GF-D8 (cell line): Measurements from ENCODE around the gene TTC13.
"Not testable (repeated sequence)": the region's sequence is repeated elsewhere in the genome, so short reads cannot be mapped to it uniquely, and the experiment has no call there.

Experiments used
- DNase-seq: peaks from one replicate; lab custom pipeline; 2025; lab: John Stamatoyannopoulos, UW

TTC13 gene

DNA sequence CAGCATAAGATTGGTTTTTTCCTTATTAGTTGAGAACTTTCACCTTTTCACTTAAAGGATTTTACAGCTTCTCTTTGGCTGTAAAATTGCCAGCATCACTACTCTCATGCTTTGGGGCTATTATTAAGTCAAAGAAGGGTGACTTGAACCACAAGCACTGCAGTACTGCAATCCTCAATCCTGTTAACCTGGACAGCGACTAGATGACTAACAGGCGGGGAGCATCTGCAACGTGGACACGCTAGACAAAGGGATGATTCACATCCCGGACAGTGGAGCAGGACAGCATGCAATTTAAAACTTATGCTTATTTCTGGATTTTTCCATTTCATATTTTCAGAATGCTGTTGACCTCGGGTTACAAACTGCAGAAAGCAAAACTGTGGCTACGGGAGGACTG lies 8.3 kb upstream of the TTC13 start:
- DNase-seq = no peak

DNA sequence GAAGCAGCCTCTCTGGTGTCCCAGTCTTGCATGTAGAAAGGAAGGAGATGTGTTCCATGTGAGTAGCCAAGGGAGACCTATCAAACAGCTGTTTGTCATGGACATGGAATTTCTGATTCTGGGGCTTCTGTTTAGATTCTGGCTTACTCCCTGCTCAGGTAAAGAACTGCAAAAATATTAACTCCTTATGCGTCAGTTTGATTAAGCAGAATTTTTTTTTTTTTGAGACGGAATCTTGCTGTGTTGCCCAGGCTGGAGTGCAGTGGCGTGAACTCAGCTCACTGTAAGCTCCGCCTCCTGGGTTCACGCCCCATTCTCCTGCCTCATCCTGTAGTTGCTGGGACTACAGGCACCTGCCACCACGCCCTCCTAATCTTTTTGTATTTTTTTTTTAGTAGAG lies 7.0 kb upstream of the TTC13 start:
- no peak for DNase-seq

DNA sequence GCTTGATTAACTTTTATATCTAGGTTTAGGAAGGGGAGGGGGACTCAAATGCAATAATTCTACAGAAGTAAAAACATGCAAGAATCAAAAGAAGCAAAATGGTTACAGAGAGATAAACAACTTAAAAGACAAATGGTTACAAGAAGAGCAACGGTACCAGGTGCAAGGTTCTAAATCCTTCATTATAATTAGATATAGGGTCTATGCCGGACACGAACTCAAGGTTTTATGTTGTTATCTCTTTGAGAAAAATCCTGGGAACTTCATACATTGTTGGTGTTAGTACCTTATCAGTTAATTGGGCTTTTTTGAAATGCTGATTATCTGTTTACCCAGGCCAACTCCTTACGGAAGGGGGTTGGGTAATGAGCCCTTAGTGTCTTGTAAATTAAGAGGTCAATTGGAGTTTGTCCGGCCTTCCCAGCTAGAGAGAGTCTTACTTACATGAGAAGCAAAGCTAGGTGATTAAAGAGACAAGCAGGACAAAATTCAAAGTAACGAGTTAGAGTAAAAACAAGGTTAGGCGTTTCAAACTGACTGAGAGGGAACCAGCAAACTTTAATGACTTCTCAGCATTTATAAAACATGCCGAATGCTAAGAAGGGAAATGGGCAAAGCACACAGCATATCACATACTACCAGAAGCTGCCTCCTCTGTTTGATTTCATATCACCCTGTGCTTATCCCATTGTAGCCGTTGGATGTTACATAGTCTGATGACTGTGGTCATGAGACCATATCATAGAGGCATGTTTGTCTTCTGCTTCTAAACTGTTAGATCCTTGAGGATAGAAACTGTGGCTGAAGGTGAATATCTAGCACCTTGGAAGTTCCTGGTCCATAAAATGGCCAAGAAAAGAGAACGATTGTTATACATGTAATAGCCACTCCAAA lies 6.2 kb upstream of the TTC13 start:
- DNase-seq = not testable (repeated sequence)

DNA sequence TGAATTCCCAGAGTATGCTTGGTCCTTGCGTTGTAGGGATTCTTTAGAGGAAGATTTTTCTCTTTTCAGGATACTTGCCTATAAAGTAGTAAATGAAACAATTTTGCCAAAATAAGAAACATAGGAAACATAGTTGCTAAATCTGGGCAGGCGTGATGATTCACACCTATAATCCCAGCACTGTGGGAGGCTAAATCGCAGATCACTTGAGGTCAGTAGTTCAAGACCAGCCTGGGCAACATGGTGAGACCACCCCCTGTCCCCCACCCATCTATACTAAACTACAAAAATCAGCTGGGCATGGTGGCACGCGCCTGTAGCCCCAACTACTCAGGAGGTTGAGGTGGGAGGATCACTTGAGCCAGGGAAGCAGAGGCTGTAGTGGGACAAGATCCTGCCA lies 5.2 kb upstream of the TTC13 start:
- no peak for DNase-seq

DNA sequence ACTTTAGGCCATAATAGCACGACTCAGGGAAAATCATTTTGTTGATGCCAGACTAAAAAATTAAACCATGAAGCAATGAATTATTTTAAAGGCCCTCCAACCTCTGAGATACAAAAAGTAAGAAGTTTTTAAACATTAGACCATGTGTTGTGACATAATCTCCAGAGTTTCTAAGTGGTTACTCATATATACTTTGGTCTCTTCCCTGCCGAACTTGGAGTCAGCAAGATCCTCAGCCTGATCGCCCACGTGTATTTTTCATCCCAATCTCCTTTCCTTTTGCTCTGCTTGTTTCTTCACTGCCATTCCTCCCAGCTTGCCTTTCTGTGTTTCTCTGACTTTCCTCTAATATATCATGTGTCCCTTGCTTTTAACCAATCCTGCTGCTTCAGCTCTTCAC lies 4.0 kb upstream of the TTC13 start:
- DNase-seq = no peak

DNA sequence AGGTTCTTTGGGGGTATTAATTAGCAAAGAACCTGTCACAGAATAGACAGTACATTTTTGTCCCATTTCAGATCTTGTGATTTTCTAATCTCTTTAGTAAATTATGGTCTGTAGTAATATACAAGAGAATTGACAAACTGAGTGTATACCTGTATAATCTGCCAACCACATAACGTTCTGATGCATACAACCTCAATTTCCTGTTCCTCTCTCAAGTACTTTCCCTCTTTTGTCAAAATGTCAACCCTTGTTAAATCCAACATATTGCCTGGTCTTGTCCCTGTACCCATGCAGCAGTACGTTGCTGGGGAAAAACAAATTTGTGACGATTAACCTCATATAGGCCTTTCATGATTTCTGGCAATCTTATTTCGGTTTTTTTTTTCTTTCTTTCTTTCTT lies 1.3 kb upstream of the TTC13 start:
- no peak for DNase-seq

DNA sequence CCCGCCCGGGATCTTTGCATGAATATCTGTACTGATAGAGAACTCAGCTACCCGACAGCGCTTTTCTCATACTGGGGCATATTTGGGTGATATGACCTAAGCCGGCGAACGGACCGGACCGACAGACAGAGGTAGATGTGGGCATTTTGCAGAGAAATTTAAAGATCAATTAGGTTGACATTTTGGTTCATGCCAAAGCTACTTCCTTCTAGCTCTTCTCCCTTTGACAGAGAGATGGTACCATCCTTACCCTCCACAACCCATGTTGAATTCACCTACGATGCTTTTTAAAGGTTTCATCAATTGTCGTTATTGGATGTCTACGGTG lies 692 bp upstream of the TTC13 start:
- no peak for DNase-seq

DNA sequence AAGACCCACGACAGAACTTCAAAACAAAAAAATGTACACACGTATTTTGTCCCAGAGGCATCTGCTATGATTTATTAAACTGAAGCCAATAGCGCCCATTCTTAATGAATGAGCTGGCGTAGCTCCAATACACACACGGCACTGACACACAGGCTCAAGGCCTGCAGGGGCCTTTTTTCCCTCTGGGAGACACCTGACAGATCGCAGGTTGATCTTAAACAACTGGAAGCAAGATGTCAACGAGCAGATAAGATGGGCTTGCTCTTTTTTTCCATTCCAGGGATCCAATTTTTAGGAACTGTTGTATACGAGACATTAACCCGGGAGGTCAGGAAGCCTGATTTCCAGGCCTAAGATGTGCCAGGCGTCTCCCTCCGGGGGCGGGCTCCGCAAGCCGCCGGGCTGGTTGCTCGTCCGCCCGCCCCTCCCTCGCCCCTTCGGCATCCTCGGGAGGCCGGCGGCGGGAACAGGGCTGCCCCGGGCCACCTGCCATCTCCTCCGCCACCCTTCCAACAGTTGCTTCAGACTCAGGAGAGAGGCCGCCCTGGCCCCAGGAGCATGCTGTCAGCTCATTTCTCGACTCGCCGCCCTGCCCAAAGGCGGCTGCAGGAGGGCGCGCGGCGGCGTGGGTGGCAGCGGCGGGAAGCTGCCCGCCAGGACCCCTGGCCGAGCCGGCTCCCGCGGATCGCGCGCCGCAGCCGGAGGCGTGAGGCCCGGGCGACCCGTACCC lies 735 bp downstream of the TTC13 start:
- no peak for DNase-seq

DNA sequence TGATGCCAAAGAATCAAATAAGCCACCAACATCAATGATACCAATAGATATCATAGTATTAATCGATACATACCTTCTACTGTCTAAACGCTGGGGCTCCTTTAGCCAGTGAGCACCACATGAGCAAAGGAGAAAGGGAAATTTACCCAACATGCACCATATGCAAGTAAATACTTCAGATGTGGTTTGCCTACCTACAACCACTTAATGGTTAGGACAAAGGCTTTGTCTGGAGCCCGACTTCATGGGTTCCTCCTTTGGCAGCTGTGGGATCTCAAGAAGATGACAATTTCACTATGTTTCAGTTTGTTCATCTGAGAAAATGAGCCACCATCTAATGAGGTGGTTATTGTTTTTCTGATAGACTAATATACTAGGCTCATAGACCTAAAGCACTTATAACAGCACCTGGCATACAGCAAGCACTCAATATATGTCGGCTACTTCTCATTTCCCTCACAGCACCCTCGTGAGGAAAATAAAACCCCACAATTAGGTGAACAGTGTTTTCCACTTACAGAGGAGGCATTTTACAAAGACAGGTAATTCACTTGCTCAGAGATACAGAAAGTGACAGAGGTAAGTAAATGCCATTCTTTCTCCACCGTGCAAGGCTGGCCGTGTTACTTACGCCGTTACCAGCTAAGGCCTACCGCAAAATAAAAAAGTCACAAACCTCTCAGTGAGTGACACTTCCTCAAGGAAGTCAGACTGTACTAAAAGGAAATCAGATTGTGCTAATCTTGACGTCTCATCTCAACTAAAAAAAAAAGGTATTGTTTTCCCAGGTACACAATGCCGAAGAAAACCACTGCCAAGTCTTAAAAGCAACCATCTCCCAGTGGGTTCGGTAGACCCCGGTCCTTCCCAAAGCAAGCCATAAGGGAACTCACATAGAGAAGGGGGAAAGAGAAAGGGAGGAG lies 1.6 kb downstream of the TTC13 start:
- DNase-seq = peak; percentile 66

DNA sequence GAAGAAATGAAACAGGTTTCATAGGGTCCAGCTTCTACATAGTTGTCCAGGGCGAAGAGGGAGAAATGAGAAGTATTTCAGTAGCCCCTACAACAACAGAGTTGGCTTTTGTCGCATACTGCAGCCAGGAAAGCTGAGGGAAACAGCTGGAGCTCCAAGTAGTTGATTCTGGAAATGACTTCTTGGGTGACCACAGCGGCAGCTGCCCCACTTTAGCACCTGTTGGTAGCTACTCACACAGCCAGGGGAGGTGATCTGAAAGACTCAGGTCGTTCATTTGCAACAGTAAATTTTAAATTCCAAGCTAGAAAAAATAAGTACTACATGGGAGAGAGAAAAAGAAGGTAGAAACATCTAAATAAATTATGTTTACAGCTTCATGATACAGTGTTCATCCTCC lies 2.3 kb downstream of the TTC13 start:
- no peak for DNase-seq

DNA sequence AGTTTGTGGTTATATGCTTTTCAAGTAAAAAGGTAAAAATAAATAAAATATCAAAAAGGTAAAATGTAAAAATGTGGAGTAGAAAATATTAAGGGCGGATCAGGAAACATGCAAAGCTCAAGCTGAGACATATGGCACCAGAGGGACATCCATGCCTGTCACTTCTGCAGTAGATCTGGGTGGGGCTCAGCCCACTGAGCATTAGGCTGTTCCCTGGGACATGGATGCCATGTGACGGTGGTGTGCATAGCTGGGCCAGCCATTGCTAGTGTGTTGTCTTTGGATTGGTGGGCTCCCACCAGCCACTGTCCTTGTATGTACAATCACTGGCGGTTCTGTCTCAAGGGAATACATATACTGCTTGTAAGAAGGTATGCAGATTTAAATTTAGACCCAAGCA lies 3.0 kb downstream of the TTC13 start:
- no peak for DNase-seq

DNA sequence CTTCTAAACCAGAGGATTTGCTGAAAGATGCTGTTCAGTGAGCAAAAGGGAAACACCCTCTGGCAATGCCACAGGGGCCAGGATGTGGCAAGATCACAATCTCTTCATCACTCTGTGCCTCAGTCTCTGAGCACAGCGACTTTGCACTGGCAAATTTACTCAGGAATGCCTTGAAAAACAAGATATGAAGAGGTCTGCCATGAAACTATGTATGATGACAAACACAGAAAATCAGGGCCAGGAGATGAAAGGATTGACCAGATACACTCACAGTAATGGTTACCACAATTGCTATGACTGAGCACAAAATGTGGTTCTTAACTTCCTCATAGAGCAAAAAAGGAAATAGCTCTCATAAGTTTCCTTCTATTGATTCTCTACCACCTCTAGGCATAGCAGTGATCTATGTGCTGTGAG lies 5.8 kb downstream of the TTC13 start:
- peak; percentile 60 for DNase-seq

DNA sequence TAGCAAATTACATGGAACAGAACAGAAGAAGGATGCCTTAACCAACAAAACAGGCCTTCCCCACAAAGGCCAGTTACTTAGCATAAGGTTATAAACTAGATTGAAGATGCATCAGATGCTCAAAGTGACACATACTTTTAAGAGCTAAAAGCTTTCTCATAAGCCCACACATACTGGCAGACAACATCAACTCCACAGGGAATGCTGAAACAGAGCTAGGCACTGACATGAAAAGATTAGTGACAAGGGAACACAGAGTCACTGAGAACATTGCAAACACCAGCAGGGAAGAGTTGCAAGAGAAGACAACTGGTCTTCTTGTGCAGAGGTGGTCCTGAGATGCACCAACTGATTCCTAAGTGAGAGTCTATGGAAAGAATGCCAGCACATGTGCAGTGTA lies 6.9 kb downstream of the TTC13 start:
- DNase-seq = no peak

DNA sequence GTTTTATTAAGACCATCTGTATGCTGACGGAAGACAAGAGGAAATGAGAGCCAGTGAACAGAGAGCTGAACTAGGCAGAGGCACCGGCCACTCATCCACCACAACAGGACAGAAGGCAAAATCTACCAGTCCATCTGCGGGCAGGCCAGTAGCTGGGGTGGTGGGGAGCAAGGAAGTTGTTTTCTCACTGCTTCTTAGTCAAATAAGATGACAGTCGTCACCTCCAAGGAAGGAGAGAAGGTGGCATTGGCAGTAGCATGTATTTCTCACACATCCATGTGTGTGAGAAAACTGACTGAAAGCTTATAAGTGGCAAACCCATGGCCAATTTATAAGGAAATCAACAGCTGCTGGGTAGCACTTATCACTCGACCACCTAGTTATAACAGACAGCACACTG lies 8.2 kb downstream of the TTC13 start:
- no peak for DNase-seq

DNA sequence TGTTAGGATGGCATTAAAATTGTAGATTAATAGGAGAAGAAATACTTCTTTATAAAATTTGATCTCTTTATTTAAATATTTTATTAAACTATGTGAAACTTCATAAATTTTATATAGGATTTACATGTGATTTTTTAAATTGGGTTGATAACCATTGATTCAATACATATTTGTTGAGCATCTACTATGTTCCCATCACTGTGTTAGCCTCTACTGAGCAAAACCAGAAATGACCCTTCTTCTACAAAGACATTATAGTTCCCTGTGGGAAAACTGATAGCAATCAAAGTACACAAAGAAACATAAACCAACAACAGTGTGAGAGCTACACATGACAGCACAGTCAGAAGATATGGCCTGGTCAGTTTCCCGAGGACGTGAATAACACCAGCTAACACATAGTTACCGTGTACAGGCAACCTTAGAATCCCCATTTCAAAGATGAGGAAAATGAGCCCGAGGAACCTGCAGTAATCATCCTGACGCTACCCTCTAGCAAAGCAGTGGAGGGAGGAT lies 12.2 kb downstream of the TTC13 start:
- DNase-seq = no peak

DNA sequence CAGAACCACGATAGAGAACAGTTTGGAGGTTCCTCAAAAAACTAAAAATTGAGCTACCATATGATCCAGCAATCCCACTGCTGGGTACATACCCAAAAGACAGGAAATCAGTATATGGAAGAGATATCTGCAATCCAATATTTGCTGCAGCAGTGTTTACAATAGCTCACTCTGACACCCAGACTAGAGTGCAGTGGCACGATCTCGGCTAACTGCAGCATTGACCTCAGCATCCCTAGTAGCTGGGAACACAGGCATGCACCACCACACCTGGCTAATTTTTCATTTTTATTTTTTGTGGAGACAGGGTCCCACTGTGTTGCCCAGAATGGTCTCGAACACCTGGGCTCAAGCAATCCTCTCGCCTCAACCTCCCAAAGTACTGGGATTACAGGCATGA lies 13.1 kb downstream of the TTC13 start:
- no peak for DNase-seq

DNA sequence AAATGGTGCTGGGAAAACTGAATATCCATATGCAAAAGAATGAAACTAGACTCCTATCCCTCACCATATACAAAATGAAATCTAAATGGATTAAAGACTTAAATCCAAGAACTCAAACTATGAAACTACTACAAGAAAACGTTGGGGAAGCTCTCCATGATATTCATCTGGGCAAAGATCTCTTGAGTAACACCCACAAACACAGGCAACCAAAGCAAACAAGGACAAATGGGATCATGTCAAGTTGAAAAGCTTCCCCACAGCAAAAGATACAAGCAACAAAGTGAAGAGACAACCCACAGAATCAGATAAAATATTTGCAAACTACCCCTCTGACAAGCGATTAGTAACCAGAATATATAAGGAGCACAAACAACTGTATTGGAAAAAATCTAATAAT lies 13.8 kb downstream of the TTC13 start:
- no peak for DNase-seq

DNA sequence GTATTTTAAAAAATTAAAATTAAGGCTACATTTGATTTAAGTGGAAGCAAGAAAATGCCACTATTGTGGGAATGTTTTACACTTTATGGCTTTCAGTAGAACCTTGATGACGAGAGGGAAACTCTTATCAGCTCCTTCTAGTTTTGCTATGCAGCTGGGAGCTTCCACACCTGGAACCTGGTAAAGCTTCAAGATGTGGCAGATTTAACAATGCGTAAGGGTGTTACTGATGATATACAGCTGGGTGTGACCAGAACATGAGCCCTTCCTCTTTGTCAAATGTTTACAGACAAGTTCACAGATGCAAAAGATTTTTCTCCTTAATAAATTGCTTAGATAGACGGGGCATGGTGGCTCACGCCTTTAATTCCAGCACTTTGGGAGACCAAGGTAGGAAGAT lies 20.3 kb downstream of the TTC13 start:
- DNase-seq = no peak

DNA sequence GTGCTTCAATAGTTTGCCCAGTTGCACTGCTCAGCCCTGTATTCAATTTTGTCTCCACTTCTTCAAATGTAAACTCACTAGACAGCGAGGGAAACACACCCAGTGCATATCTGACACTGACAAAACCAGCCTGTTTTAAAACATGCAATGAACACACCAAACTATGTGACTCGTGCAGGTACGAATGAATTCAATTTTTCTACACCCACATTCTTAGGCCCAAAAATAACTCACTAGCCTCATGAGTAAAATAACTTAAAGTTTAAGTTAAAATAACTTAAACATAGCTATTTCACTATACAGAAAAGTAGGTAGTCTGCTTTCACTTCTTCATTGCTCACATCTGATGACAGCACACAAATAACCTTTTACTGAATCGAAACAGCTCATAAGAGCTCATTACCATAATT lies 21.1 kb downstream of the TTC13 start:
- no peak for DNase-seq

DNA sequence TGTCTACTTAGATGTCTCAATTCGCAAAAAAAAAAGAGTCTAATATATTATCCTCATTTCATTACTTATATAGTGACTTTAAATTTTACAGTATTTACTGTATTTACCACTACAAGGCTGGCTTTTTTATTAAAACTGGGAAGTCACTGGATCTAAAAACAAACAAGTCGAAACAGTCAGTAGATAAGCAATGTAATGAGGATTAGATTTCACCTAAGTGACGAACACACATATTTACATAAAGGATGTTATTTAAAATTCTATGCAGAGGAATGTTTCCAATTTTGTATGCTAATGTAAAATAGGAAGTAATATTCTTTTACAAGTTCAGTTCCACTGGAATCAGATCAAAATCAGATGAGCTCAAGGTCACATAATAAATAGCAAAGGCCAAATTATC lies 28.3 kb downstream of the TTC13 start:
- DNase-seq = no peak

DNA sequence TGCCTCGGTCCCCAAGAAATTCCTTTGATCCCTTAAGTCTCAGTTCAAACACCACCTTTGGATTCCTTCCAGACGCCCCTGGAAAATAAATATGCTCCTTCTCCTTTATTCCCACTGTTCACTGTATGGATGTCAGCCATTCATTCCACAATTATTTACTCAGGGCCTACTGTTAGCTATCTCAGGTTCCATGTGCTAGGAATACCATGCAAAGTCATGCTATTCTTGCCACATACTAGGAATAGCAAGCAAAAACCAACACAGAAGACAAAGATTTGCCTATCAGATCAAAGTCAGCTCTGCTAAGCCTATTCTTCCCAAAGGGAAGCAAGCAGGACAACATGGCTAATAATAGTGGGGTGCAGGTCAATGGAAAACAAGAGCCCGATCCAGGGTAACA lies 29.8 kb downstream of the TTC13 start:
- DNase-seq = no peak

DNA sequence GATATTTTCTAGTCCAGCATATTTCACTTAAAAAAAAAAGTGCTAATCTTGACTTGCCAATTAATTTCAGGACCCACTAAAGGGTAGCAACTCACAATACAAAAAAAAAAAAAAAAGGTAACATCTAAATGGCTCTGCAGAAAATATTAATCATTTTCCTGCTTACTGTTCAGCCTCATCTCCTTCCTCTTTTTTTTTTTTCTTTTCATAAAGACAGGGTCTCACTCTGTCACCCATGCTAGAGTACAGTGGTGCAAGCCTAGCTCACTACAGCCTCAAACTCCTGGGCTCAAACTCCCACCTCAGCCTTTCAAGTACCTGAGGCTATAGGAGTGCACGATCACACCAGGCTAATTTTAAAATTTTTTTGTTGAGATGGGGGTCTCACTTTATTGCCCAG lies 30.4 kb downstream of the TTC13 start:
- DNase-seq = no peak
